Neutrophil (primary cell): ENCODE measurements around the gene WRAP53.

ENCODE experiments used
- H3K27ac ChIP-seq: fragments of 200-600 bp; sonication (generic); 2 replicates; pipeline ENCODE4 v1.5.1; 2016; ENCODE audit warnings: mild to moderate bottlenecking, moderate library complexity
- H3K27me3 ChIP-seq: fragments of 200-600 bp; sonication (generic); 2 replicates; pipeline ENCODE4 v1.6.0; 2016; ENCODE audit warnings: mild to moderate bottlenecking
- H3K36me3 ChIP-seq: fragments of 200-600 bp; sonication (generic); 2 replicates; pipeline ENCODE4 v1.5.1; 2017
- H3K4me1 ChIP-seq, 2 experiments: fragments of 200-600 bp in 1 of 2; sonication (generic) in 1 of 2; 1 replicate in 1 of 2; 2 replicates in 1 of 2; pipeline versions ENCODE4 v1.5.1 to v1.6.1; 2013 to 2016; ENCODE audit warnings: low read depth in 1 of 2, low read length in 1 of 2, mild to moderate bottlenecking in 1 of 2, moderate library complexity in 1 of 2; ENCODE audit not compliant: control insufficient read depth in 1 of 2, insufficient read depth in 1 of 2
- H3K4me3 ChIP-seq, 2 experiments: fragments of 200-600 bp in 1 of 2; sonication (generic) in 1 of 2; 1 replicate in 1 of 2; 2 replicates in 1 of 2; pipeline ENCODE4 v1.5.1; 2013 to 2016; ENCODE audit warnings: low read depth in 1 of 2, low read length in 1 of 2, mild to moderate bottlenecking in 1 of 2, moderate library complexity in 1 of 2
- H3K9me3 ChIP-seq: fragments of 200-600 bp; sonication (generic); 2 replicates; pipeline ENCODE4 v1.5.1; 2016
- TF ChIP-seq, protein P1 (sequence below): fragments of 200-600 bp; sonication (generic); IDR thresholded peaks from 2 replicates; pipeline ENCODE4 v1.5.1; 2016; ENCODE audit warnings: antibody characterized with exemption

The WRAP53 gene

DNA sequence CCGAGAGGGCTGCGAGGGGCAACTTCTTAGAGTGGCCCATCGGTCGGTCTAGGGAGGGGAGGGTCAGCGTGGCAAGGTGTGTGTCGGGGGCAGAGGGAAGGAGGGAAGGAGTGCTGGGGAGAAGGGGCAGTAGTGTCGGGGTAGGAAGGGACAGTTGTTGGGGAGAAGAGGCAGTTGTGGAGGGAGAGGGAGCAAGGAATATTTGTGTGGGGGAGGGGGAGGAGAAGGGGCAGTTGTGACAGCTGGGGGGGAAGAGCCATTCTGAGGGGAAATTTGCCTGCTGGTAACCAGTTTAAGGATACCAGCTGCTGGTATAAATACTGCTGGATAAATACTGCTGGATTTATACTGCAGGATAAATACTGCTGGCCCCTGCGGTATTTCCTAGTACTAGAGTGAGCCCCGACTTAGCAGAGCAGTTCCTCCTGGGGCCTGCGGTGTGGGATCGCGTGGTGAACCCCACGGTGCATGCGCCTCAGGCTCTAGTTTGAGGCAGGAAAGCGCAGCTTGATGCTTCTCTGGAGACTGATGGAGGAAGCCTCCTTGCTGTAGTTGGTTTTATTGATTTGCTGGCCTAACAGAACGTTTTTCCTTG is 29.6 kb downstream of the WRAP53 start:
- H3K27me3 ChIP-seq: peaks cover 96% of the 10 kb centered on the region

DNA sequence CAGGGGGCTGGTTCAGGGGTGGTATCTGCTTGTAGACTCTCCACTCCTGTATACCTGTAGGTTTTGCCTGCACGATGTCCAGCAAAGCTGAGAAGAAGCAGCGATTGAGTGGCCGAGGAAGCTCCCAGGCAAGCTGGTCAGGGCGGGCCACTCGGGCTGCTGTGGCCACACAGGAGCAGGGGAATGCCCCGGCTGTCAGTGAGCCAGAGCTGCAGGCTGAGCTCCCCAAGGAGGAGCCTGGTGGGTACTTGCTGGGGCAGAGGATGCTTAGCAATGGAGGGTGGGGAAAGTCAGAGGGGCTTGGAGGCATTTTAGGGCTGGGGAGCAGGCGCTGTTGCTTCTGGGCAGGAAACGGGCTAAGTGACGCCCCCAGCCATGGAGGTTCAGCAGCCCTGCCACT is 31.4 kb downstream of the WRAP53 start:
- TF ChIP-seq, protein P1, sequence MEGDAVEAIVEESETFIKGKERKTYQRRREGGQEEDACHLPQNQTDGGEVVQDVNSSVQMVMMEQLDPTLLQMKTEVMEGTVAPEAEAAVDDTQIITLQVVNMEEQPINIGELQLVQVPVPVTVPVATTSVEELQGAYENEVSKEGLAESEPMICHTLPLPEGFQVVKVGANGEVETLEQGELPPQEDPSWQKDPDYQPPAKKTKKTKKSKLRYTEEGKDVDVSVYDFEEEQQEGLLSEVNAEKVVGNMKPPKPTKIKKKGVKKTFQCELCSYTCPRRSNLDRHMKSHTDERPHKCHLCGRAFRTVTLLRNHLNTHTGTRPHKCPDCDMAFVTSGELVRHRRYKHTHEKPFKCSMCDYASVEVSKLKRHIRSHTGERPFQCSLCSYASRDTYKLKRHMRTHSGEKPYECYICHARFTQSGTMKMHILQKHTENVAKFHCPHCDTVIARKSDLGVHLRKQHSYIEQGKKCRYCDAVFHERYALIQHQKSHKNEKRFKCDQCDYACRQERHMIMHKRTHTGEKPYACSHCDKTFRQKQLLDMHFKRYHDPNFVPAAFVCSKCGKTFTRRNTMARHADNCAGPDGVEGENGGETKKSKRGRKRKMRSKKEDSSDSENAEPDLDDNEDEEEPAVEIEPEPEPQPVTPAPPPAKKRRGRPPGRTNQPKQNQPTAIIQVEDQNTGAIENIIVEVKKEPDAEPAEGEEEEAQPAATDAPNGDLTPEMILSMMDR: no peak
- no peaks in the 10 kb centered on the region for H3K36me3 ChIP-seq
- no peaks in the 10 kb centered on the region for H3K9me3 ChIP-seq
- H3K4me1 ChIP-seq: peaks cover 2 to 11% of the 10 kb centered on the region in 2 experiments
- H3K27me3 ChIP-seq: peaks cover 90% of the 10 kb centered on the region
- H3K27ac ChIP-seq: no peak overlapping the region
- no peak overlapping the region for H3K4me3 ChIP-seq

More for the DNA sequence above, 29.6 kb downstream of the WRAP53 start:
- Histone ChIP-seq H3K27ac (no peak overlapping the region), H3K4me1 (peaks cover 2 to 11% of the 10 kb centered on the region in 2 experiments), H3K36me3 (no peaks in the 10 kb centered on the region), H3K4me3 (no peak overlapping the region), H3K9me3 (no peaks in the 10 kb centered on the region)
- TF ChIP-seq, protein P1: no peak

DNA sequence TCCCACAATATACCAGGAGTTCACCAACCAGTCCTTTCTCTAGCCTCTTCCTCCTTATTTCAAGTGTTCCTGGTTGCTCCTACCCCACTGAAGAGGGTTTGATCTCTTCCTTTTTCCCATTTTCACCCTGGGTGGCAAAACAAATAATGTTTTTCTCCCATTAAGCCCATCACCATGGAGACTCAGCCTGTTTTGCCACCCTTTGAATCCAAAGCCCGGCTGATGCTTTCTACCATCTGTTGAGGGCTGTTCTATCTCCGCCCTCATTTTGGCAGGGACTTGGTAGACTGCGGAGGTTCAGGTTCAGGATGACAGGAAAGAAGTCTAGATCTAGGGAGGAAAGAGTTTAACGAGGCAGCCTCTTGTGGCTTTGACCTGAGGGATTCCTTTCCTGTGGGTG is 31.8 kb downstream of the WRAP53 start:
- H3K27ac ChIP-seq: no peak overlapping the region
- H3K4me3 ChIP-seq: no peak overlapping the region
- TF ChIP-seq, protein P1: no peak
- no peaks in the 10 kb centered on the region for H3K36me3 ChIP-seq
- H3K9me3 ChIP-seq: no peaks in the 10 kb centered on the region
- H3K4me1 ChIP-seq: peaks cover 2 to 11% of the 10 kb centered on the region in 2 experiments
- H3K27me3 ChIP-seq: peaks cover 85% of the 10 kb centered on the region

GRCh38 chr17:7721612-7722011 is 33.3 kb downstream of the WRAP53 start:
- peaks cover 2 to 11% of the 10 kb centered on the region in 2 experiments for H3K4me1 ChIP-seq
- TF ChIP-seq, protein P1: no peak
- no peak overlapping the region for H3K27ac ChIP-seq
- H3K4me3 ChIP-seq: no peak overlapping the region
- no peaks in the 10 kb centered on the region for H3K9me3 ChIP-seq
- no peaks in the 10 kb centered on the region for H3K36me3 ChIP-seq
- H3K27me3 ChIP-seq: peaks cover 71% of the 10 kb centered on the region

GRCh38 chr17:7727886-7728285 is 39.6 kb downstream of the WRAP53 start:
- no peak overlapping the region for H3K4me3 ChIP-seq
- no peak overlapping the region for H3K27ac ChIP-seq
- peaks cover 12% of the 10 kb centered on the region for H3K27me3 ChIP-seq
- H3K36me3 ChIP-seq: no peaks in the 10 kb centered on the region
- TF ChIP-seq, protein P1: no peak
- H3K9me3 ChIP-seq: no peaks in the 10 kb centered on the region
- no peaks in the 10 kb centered on the region for H3K4me1 ChIP-seq
